IMR-90 (cell line): ENCODE data around the gene GJC1. TPM values are rescaled to one million over a fixed set of nuclear protein-coding genes. Genes with fewer than 3 reads are reported as not detected.

Experiments used
- ATAC-seq: fragments of 200-7000 bp; cut with Tn5 transposase; 2 replicates; pipeline ENCODE4 v1.9.1; 2020; ENCODE audit warnings: low read depth, mild to moderate bottlenecking, moderate library complexity
- BruUV-seq: library from RNA; stranded (reverse); fragments of 400-500 nt; replicated peaks from 2 replicates; lab custom pipeline; 2021; lab: Mats Ljungman, UMichigan
- CTCF ChIA-PET: fragments of 300-600 bp; formaldehyde crosslinking; extraction: SDS; loops from one replicate; lab custom pipeline; 2021; ENCODE audit warnings: antibody characterized with exemption; lab: Yijun Ruan, JAX
- POLR2A ChIA-PET: fragments of 300-600 bp; sonication (Branson Sonifier 250); formaldehyde crosslinking; loops from one replicate; lab custom pipeline; 2022; ENCODE audit warnings: antibody characterized with exemption; ENCODE audit not compliant: unreplicated experiment; lab: Charles Lee
- DNase-seq: peaks from one replicate; pipeline ENCODE4 v3.0.0; 2013
- H2AFZ ChIP-seq: replicated peaks from 2 replicates; pipeline ENCODE3; 2013; ENCODE audit warnings: low read length, mild to moderate bottlenecking; ENCODE audit not compliant: poor library complexity
- H2AK5ac ChIP-seq: 2 replicates; pipeline ENCODE4 v1.6.1; 2013; ENCODE audit warnings: low read depth, low read length, inconsistent platforms
- H2AK9ac ChIP-seq: replicated peaks from 2 replicates; pipeline ENCODE3; 2013; ENCODE audit warnings: mild to moderate bottlenecking, low read depth, low read length, moderate library complexity; ENCODE audit not compliant: poor library complexity
- H2BK120ac ChIP-seq: 2 replicates; pipeline ENCODE4 v1.6.1; 2013; ENCODE audit warnings: low read depth, low read length, inconsistent platforms
- H2BK15ac ChIP-seq: 3 replicates; pipeline ENCODE4 v1.6.1; 2013; ENCODE audit warnings: low read depth, low read length, inconsistent platforms
- H2BK20ac ChIP-seq: 2 replicates; pipeline ENCODE4 v1.6.1; 2013; ENCODE audit warnings: low read depth, mild to moderate bottlenecking, inconsistent platforms, low read length, moderate library complexity
- H2BK5ac ChIP-seq: 2 replicates; pipeline ENCODE4 v1.6.1; 2013; ENCODE audit warnings: mild to moderate bottlenecking, low read depth, low read length, inconsistent platforms; ENCODE audit not compliant: poor library complexity, severe bottlenecking
- H3K14ac ChIP-seq: replicated peaks from 2 replicates; pipeline ENCODE4 v1.6.1; 2013; ENCODE audit warnings: low read depth, low read length, inconsistent platforms
- H3K18ac ChIP-seq: 2 replicates; pipeline ENCODE4 v1.6.1; 2013; ENCODE audit warnings: low read depth, low read length, control low read depth
- H3K23ac ChIP-seq: 2 replicates; pipeline ENCODE4 v1.6.1; 2013; ENCODE audit warnings: low read depth, low read length, inconsistent platforms
- H3K27ac ChIP-seq: 2 replicates; pipeline ENCODE4 v1.5.1; 2013; ENCODE audit warnings: mild to moderate bottlenecking, control low read depth, low read length; ENCODE audit not compliant: insufficient read depth
- H3K27me3 ChIP-seq: 2 replicates; pipeline ENCODE4 v1.6.1; 2013; ENCODE audit warnings: low read length; ENCODE audit not compliant: control insufficient read depth, insufficient read depth
- H3K36me3 ChIP-seq: 2 replicates; pipeline ENCODE4 v1.6.1; 2013; ENCODE audit warnings: low read length, mixed read lengths; ENCODE audit not compliant: control insufficient read depth, insufficient read depth
- H3K4ac ChIP-seq: 2 replicates; pipeline ENCODE4 v1.6.1; 2013; ENCODE audit warnings: low read depth, low read length, inconsistent platforms
- H3K4me1 ChIP-seq: 2 replicates; pipeline ENCODE4 v1.6.1; 2013; ENCODE audit warnings: low read length, mixed read lengths; ENCODE audit not compliant: control insufficient read depth, insufficient read depth
- H3K4me2 ChIP-seq: 2 replicates; pipeline ENCODE4 v1.6.1; 2013; ENCODE audit warnings: low read depth, mild to moderate bottlenecking, control low read depth, low read length, moderate library complexity
- H3K4me3 ChIP-seq: 2 replicates; pipeline ENCODE4 v1.5.1; 2013; ENCODE audit warnings: low read depth, mild to moderate bottlenecking, control low read depth, low read length, moderate library complexity; ENCODE audit not compliant: insufficient read depth
- H3K56ac ChIP-seq: 2 replicates; pipeline ENCODE4 v1.6.1; 2013; ENCODE audit warnings: low read length, inconsistent platforms; ENCODE audit not compliant: insufficient read depth; ENCODE audit errors: extremely low read depth
- H3K79me1 ChIP-seq, 2 experiments: 2 replicates each; pipeline ENCODE4 v1.6.1; 2013; ENCODE audit warnings: low read length in 2 of 2, inconsistent platforms in 1 of 2, low read depth in 1 of 2
- H3K9ac ChIP-seq: 2 replicates; pipeline ENCODE4 v1.6.1; 2013; ENCODE audit warnings: low read depth, low read length, control low read depth
- H3K9me1 ChIP-seq: 2 replicates; pipeline ENCODE4 v1.6.1; 2013; ENCODE audit warnings: low read length, inconsistent platforms; ENCODE audit not compliant: insufficient read depth
- H3K9me3 ChIP-seq: 2 replicates; pipeline ENCODE4 v1.6.1; 2013; ENCODE audit warnings: low read length; ENCODE audit not compliant: control insufficient read depth, insufficient read depth
- H4K20me1 ChIP-seq: 2 replicates; pipeline ENCODE4 v1.6.1; 2013; ENCODE audit warnings: low read length, inconsistent platforms; ENCODE audit not compliant: insufficient read depth
- H4K5ac ChIP-seq: 2 replicates; pipeline ENCODE4 v1.6.1; 2013; ENCODE audit warnings: mild to moderate bottlenecking, low read depth, low read length, control low read depth
- H4K8ac ChIP-seq, 2 experiments: 2 replicates each; pipeline ENCODE4 v1.6.1; 2013; ENCODE audit warnings: low read depth in 2 of 2, low read length in 2 of 2, control low read depth in 1 of 2, inconsistent platforms in 1 of 2
- H4K91ac ChIP-seq: 2 replicates; pipeline ENCODE4 v1.6.1; 2013; ENCODE audit warnings: low read depth, low read length, inconsistent platforms; ENCODE audit not compliant: insufficient read depth
- BHLHE40 ChIP-seq: fragments of 150-350 bp; IDR thresholded peaks from 2 replicates; pipeline ENCODE4 v1.6.1; 2016; ENCODE audit warnings: mild to moderate bottlenecking, low read depth, low read length
- CEBPB ChIP-seq: IDR thresholded peaks from 2 replicates; pipeline ENCODE4 v1.6.1; 2012; ENCODE audit warnings: low read depth, low read length, improper control_type of control experiment
- CTCF ChIP-seq: conservative IDR thresholded peaks from 2 replicates; pipeline ENCODE4 v1.5.1; 2012; ENCODE audit warnings: mild to moderate bottlenecking, low read depth, low read length, improper control_type of control experiment
- MAZ ChIP-seq: IDR thresholded peaks from 2 replicates; pipeline ENCODE4 v1.6.1; 2012; ENCODE audit warnings: low read depth, mild to moderate bottlenecking, low read length, improper control_type of control experiment, moderate library complexity, borderline replicate concordance
- RAD21 ChIP-seq: IDR thresholded peaks from 2 replicates; pipeline ENCODE4 v1.6.1; 2012; ENCODE audit warnings: low read length, improper control_type of control experiment
- RCOR1 ChIP-seq: IDR thresholded peaks from 2 replicates; pipeline ENCODE4 v1.6.1; 2012; ENCODE audit warnings: mild to moderate bottlenecking, low read length, improper control_type of control experiment; ENCODE audit not compliant: insufficient replicate concordance
- RFX5 ChIP-seq: IDR thresholded peaks from 2 replicates; pipeline ENCODE4 v1.8.0; 2012; ENCODE audit warnings: low read depth, mild to moderate bottlenecking, low read length, moderate library complexity
- SMC3 ChIP-seq: fragments of 150-350 bp; IDR thresholded peaks from 2 replicates; pipeline ENCODE4 v1.6.1; 2016; ENCODE audit warnings: low read depth, mild to moderate bottlenecking, antibody characterized with exemption, low read length, moderate library complexity
- WGBS, 2 experiments: methylation state at CpG; one replicate each; pipeline versions ENCODE4 v1.1.5 to v1.1.7; 2013; ENCODE audit warnings: missing lambda C conversion rate in 2 of 2; ENCODE audit not compliant: insufficient read length in 1 of 2; ENCODE audit errors: extremely low coverage in 2 of 2; 5-methylcytosine and 5-hydroxymethylcytosine counted together
- dilution Hi-C: fragments of 300-500 bp; cut with HindIII; formaldehyde crosslinking; loops from one replicate; pipeline ENCODE4 v1.14.3; 2018; ENCODE audit warnings: low sequenced_read_pairs; ENCODE audit not compliant: unreplicated experiment
- in situ Hi-C: fragments of 300-500 bp; cut with MboI; formaldehyde crosslinking; loops from 3 replicates; pipeline ENCODE4 v1.14.3; 2019; ENCODE audit warnings: low sequenced_read_pairs, inconsistent platforms, mixed read lengths
- intact Hi-C: fragments of 100-400 bp; cut with micrococcal nuclease; formaldehyde crosslinking; loops from 2 replicates; pipeline ENCODE4 v1.10.0; 2022
- polyA plus RNA-seq, 3 experiments: library from polyadenylated mRNA; depleted of rRNA; stranded (reverse); fragments of >200 nt; gene quantifications; 2 replicates each; pipeline ENCODE4 v1.2.3, GENCODE V29; 2012; ENCODE audit warnings: low replicate concordance in 1 of 3
- total RNA-seq: library from RNA; depleted of rRNA; stranded (reverse); fragments of >200 nt; gene quantifications from 2 replicates; pipeline ENCODE4 v1.2.3, GENCODE V29; 2012

The GJC1 gene
- total and polyA plus RNA-seq, 2 of the 4 experiments (the other 2 are of a cell fraction): 23.9 to 69.7 TPM

- H3K9me3 ChIP-seq: no peaks in the 10 kb centered on the region
These were observed 67.9 kb downstream of the GJC1 start for GRCh38 chr17:44761932-44762810.

More at GRCh38 chr17:44761932-44762810, 67.9 kb downstream of the GJC1 start:
- Histone ChIP-seq H3K27ac (no peak overlapping the region), H3K79me1 (no peaks in the 10 kb centered on the region), H4K91ac (no peak overlapping the region), H2BK15ac (no peak overlapping the region), H3K23ac (no peak overlapping the region), H3K9me1 (0 out of 2 replicates have a peak, but pooled peaks cover 2% of the 10 kb centered on the region), H3K4me1 (peaks cover 2% of the 10 kb centered on the region; the same call in 1 of the 2 replicates), H2AFZ (no peak overlapping the region), H3K36me3 (no peaks in the 10 kb centered on the region), H3K18ac (no peak overlapping the region), H2BK120ac (no peak overlapping the region), H4K5ac (no peak overlapping the region), H2BK5ac (no peak overlapping the region), H3K4ac (no peak overlapping the region), H4K20me1 (no peaks in the 10 kb centered on the region), H2AK5ac (no peak overlapping the region), H3K4me3 (no peak overlapping the region), H3K9ac (no peak overlapping the region), H3K27me3 (peaks cover 52% of the 10 kb centered on the region), H2BK20ac (no peak overlapping the region), H2AK9ac (no peak overlapping the region), H3K14ac (no peak overlapping the region), H3K4me2 (no peak overlapping the region), H3K56ac (no peak overlapping the region), H4K8ac (no peak overlapping the region)
- in situ Hi-C loops: no loop called here
- DNase-seq: no peak
- no peak for ATAC-seq
- ChIA-PET CTCF (interaction anchor here (0.8 kb wide), 1 partner anchor 115 kb away, joined by 4 read pairs; no protein-coding TSS in a partner anchor), POLR2A (no interaction called here)
- TF ChIP-seq BHLHE40 (no peak), CTCF (no peak; the same call in 1 of the 2 replicates), CEBPB (no peak), RAD21 (no peak), RFX5 (no peak), MAZ (no peak), SMC3 (no peak), RCOR1 (no peak)
- WGBS, 2 experiments: 81% methylated on average over 3 of the region's 17 CpGs; no CpG with 5 or more reads in 1 of the 2 experiments
- dilution Hi-C loops: no loop called here
- intact Hi-C loops: loop anchor here (10.0 kb wide), 1 partner anchor 227 kb away; no protein-coding TSS in a partner anchor
- BruUV-seq: no TSS peak
